GM19238 (cell line): ENCODE measurements around the gene CALB2.
"Not testable (repeated sequence)": the region's sequence is repeated elsewhere in the genome, so short reads cannot be mapped to it uniquely, and the experiment has no call there.

Experiments used
- DNase-seq: peaks from one replicate; pipeline ENCODE4 v3.0.0; 2011; ENCODE audit warnings: low spot score; ENCODE audit not compliant: insufficient read length

CALB2 gene

GRCh38 chr16:71358464-71358998 lies at the start of gene CALB2:
TSS of gene CALB2 (plus strand) at chr16:71358723. CDS start at chr16:71358793, 70 bp downstream.
- peak; percentile 72 for DNase-seq

- peak; percentile 15 for DNase-seq
These were observed 46.9 kb upstream of the CALB2 start for GRCh38 chr16:71311553-71312158.

- not testable (repeated sequence) for DNase-seq
These were observed 44.9 kb upstream of the CALB2 start for GRCh38 chr16:71313591-71313990.

GRCh38 chr16:71315269-71315668 lies 43.3 kb upstream of the CALB2 start:
- DNase-seq: no peak

- DNase-seq: no peak
These were observed 38.5 kb upstream of the CALB2 start for GRCh38 chr16:71319999-71320398.

- no peak for DNase-seq
These were observed 30.8 kb upstream of the CALB2 start for GRCh38 chr16:71327720-71328119.

- no peak for DNase-seq
These were observed 30.4 kb upstream of the CALB2 start for GRCh38 chr16:71328151-71328550.

- DNase-seq: no peak
These were observed 20.9 kb upstream of the CALB2 start for GRCh38 chr16:71337631-71338030.

GRCh38 chr16:71338193-71338592 lies 20.3 kb upstream of the CALB2 start:
- DNase-seq: no peak

- no peak for DNase-seq
These were observed 19.9 kb upstream of the CALB2 start for GRCh38 chr16:71338632-71339031.

GRCh38 chr16:71339236-71340171 lies 19.0 kb upstream of the CALB2 start:
- no peak for DNase-seq

- DNase-seq: no peak
These were observed 18.1 kb upstream of the CALB2 start for GRCh38 chr16:71340406-71340805.

- DNase-seq: no peak
These were observed 16.6 kb upstream of the CALB2 start for GRCh38 chr16:71341881-71342280.

- no peak for DNase-seq
These were observed 15.4 kb upstream of the CALB2 start for GRCh38 chr16:71343078-71343477.

- DNase-seq: no peak
These were observed 14.1 kb upstream of the CALB2 start for GRCh38 chr16:71344315-71344905.

- no peak for DNase-seq
These were observed 13.5 kb upstream of the CALB2 start for GRCh38 chr16:71345031-71345430.

GRCh38 chr16:71347146-71347545 lies 11.4 kb upstream of the CALB2 start:
- DNase-seq: no peak

GRCh38 chr16:71348262-71349085 lies 10.0 kb upstream of the CALB2 start:
- DNase-seq: no peak

GRCh38 chr16:71350821-71351557 lies 7.5 kb upstream of the CALB2 start:
- DNase-seq: no peak

- DNase-seq: no peak
These were observed 7.0 kb upstream of the CALB2 start for GRCh38 chr16:71351558-71351901.

- no peak for DNase-seq
These were observed 6.1 kb upstream of the CALB2 start for GRCh38 chr16:71352466-71352865.
